Stimulated activated memory B cell treated with anti-CD40 and anti-IgM and Interleukin-4, amounts not matched to agents 10 μg/mL and 1 μg/mL and 100 μg/mL, for 72 hours (primary cell): ENCODE data around the gene SLC66A2.

Experiments used
- ATAC-seq: fragments of 150-1000 bp; cut with Tn5 transposase; 2 replicates; pipeline ENCODE4 v1.10.0; 2021
- H3K27ac Mint-ChIP-seq: one replicate; pipeline ENCODE4 v1.8.0; 2022; ENCODE audit warnings: mild to moderate bottlenecking, mixed read lengths
- H3K27me3 Mint-ChIP-seq: one replicate; pipeline ENCODE4 v1.8.0; 2022; ENCODE audit warnings: mixed read lengths
- H3K36me3 Mint-ChIP-seq: one replicate; pipeline ENCODE4 v1.8.0; 2022; ENCODE audit warnings: mixed read lengths
- H3K4me1 Mint-ChIP-seq: one replicate; pipeline ENCODE4 v1.8.0; 2022; ENCODE audit warnings: mixed read lengths
- H3K4me3 Mint-ChIP-seq: one replicate; pipeline ENCODE4 v1.8.0; 2022; ENCODE audit warnings: mild to moderate bottlenecking, moderate library complexity, mixed read lengths
- H3K9me3 Mint-ChIP-seq: one replicate; pipeline ENCODE4 v1.8.0; 2022; ENCODE audit warnings: mixed read lengths

SLC66A2 gene

DNA sequence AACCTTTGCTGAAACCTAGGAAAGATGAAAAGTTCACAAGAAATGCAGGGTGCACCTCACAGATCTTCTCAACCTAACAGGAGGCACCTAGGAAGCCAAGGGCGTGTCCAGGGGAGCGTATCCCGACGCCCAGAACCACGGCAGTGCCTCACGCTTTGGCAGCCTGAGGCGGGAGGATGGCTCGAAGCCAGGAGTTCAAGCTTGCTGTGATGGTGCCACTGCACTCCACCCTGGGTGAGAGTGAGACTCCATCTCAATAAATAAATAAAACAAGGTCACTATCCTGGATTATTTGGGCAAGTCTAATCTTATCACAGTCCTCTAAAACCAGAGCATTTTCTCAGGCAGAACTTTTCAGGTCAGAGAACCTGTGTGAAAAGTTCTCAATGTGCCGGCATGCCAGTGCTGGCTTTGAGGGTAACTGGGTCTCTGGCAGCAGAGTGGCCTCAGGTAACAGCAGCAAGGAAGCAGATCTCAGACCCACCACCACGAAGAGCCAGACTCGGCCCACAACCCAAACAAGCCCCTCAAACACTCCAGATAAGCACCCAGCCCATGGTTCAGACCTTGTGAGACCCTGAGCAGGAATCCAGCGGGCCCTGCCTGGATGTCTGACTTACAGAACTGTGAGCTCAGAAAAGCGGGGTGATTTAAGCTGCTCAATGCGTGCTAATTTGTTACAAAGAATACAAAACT lies 24.7 kb upstream of the SLC66A2 start:
- peaks cover 53% of the 10 kb centered on the region for H3K36me3 Mint-ChIP-seq
- H3K4me1 Mint-ChIP-seq = peaks cover 15% of the 10 kb centered on the region
- H3K27me3 Mint-ChIP-seq = no peaks in the 10 kb centered on the region
- H3K27ac Mint-ChIP-seq = peak overlapping the region; percentile 29
- no peak for ATAC-seq
- no peaks in the 10 kb centered on the region for H3K9me3 Mint-ChIP-seq
- H3K4me3 Mint-ChIP-seq = no peak overlapping the region

DNA sequence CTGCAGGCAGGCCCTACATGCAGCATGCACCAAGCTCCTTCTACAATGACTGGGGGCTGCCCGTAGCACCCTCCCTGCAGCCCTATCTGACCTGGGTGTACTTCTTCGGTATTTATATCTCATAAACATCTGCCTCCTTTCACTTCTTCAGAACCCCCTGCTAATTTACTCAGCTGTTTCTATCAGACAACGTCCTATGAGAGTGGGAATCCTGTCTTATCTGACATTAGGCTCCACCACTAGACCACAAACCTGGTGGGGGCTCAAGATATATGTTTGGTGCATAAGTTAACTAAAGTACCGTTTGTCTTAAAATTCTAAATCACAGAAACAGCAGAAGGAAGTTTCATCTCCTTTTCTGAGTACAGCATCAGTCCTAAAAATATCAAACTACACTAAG lies 23.6 kb upstream of the SLC66A2 start:
- no peaks in the 10 kb centered on the region for H3K9me3 Mint-ChIP-seq
- peak overlapping the region; percentile 29 for H3K27ac Mint-ChIP-seq
- no peaks in the 10 kb centered on the region for H3K27me3 Mint-ChIP-seq
- ATAC-seq = no peak
- H3K4me3 Mint-ChIP-seq = no peak overlapping the region
- peaks cover 15% of the 10 kb centered on the region for H3K4me1 Mint-ChIP-seq
- peaks cover 58% of the 10 kb centered on the region for H3K36me3 Mint-ChIP-seq

DNA sequence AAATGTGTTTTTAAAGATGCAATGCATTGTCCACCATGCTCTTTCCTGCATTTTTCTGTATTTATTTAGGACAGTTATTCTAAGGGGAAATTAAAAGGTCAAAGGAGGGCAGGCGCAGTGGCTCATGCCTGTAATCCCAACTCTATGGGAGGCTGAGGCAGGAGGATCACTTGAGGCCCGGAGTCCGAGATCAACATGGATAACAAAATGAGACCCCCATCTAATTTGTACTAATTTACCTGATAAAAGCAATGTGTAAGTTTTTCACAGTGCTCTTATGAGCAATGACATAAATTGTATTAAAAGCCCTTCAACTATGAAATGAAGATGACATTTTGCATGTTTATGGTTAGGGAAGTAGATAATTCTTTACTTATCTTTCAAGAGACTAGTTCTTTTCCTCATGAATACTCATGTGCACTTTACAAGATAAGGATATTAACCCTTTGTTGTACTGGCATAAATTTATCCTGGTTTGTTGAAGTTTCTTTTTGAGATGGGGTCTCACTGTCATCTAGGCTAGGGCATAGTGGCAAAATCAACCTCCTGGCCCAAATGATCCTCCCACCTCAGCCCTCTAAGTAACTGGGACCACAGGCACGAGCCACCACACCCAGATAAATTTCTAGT lies 22.7 kb upstream of the SLC66A2 start:
- Mint-ChIP-seq H3K4me3 (no peak overlapping the region), H3K4me1 (peaks cover 6% of the 10 kb centered on the region), H3K27me3 (no peaks in the 10 kb centered on the region), H3K36me3 (peaks cover 57% of the 10 kb centered on the region), H3K9me3 (no peaks in the 10 kb centered on the region), H3K27ac (no peak overlapping the region)
- no peak for ATAC-seq

DNA sequence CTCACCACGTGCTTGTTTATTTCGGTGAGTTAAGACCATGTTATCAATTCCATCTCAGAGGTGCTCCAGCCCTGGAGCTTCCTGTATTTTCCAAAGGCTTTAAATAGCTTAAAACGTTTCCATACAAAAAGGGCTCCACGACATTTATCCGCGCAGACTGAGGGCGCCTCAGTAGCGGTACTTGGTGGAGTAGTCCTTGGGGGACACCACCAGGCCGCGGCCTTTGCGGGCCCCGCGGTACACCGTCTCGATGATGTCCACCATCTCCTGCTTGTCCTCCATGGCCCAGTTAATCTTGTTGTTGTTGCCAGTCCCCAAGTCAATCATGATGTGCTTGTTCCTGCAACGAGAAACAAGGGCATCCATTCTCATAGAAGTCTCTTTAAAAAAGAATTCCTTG lies 22.1 kb upstream of the SLC66A2 start:
- Mint-ChIP-seq H3K4me3 (no peak overlapping the region), H3K9me3 (no peaks in the 10 kb centered on the region), H3K36me3 (peaks cover 57% of the 10 kb centered on the region), H3K27ac (no peak overlapping the region), H3K4me1 (peaks cover 6% of the 10 kb centered on the region), H3K27me3 (no peaks in the 10 kb centered on the region)
- ATAC-seq = no peak

DNA sequence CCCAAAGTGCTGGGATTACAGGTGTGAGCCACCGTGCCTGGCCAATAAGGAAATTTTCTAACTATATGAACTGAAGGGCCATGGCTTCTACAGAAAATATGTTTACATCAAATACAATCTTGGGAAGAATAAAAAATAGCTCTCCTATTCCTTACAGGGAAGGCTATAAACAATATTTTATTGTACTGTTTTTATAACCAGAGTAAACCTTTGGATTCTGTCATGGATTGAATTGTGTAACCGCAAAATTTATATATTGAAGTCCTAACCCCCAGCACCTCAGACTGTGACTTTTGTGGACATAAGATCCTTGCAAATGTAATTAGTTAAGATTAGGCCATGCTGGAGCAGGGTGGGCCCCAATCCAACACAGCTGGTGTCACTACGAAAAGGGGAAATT lies 21.3 kb upstream of the SLC66A2 start:
- ATAC-seq = no peak
- Mint-ChIP-seq H3K36me3 (peaks cover 57% of the 10 kb centered on the region), H3K4me1 (peaks cover 6% of the 10 kb centered on the region), H3K9me3 (no peaks in the 10 kb centered on the region), H3K4me3 (no peak overlapping the region), H3K27me3 (no peaks in the 10 kb centered on the region), H3K27ac (no peak overlapping the region)

DNA sequence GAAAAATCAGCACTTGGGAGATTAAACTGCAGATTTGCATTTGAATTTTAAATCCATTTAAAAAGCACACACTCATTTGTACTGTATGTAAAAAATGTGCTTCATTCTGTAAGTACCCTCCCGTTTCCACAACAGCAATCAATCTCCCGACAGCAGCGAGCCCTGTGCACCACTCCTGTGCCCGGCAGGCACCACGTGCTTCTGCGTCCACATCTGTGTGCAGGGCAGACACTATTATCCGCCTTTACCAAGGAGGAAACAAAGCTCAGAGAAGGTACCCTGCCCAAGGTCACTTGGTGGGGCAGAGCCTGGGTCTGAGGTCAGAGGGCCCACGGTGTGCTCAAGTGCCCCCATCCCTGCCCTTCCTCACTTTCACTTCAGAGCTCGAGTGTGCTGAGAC lies 20.5 kb upstream of the SLC66A2 start:
- peaks cover 6% of the 10 kb centered on the region for H3K4me1 Mint-ChIP-seq
- no peaks in the 10 kb centered on the region for H3K9me3 Mint-ChIP-seq
- ATAC-seq = no peak
- H3K36me3 Mint-ChIP-seq = peaks cover 57% of the 10 kb centered on the region
- no peak overlapping the region for H3K4me3 Mint-ChIP-seq
- H3K27me3 Mint-ChIP-seq = no peaks in the 10 kb centered on the region
- H3K27ac Mint-ChIP-seq = no peak overlapping the region

DNA sequence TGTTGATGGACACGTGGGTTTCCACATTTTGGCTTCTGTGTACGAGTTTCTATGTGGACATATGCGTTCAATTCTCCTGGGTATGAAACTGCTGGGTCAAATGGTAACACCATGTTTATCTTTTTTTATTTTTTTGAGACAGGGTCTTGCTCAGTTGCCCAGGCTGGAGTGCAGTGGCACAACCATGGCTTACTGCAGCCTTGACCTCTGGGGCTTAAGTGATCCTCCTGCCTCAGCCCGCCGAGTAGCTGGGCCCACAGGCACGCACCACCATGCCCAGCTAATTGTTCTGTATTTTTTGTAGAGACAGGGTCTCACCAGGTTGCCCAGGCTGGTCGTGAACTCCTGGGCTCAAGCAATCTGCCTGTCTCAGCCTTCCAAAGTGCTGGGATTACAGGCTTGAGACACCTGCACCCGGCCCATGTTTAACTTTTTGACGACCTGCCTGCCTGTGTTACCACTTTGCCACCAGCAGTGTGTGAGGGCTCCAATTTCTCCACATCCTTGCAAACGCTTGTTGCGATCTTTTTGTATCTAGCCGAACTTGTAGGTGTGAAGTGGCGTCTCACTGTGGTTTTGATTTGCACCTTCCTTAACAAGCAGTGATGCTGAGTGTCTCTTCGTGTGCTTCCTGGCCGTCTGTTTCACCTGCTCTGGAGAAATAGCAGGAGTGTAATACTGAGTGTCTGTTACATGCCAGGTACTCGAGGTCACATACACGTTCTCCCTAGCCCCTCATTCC lies 19.9 kb upstream of the SLC66A2 start:
- ATAC-seq = no peak

DNA sequence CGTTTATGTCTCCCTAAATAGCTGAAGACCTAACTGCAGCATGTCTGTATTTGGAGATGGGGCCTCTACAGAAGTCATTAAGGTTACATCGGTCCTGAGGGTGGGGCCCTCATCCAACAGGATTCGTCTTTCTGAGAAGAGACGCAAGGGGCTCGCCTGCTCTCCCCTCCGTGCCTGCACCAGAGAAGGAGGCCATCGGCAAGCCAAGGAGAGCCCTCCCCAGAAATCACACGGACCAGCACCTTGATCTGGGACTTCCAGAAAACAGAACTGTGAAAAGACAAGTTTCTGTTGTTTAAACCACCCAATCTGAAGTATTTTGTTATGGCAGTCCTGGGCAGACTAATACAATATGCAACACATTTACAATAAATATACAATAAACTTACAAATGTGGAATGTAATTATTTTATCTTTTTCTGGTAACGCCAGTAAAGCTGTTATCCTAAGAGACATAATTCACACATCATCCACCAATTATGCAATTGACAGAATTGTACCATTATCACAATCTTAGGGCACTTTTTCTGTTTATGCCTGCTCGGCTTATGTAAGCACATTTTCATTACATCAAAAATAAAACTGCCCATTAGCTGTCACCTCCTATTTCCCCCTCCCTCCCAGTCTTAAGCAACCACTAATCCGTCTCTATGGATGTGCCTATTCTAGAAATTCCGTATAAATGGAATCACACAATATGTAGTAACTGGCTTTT lies 19.1 kb upstream of the SLC66A2 start:
- H3K4me3 Mint-ChIP-seq = no peak overlapping the region
- no peaks in the 10 kb centered on the region for H3K9me3 Mint-ChIP-seq
- peaks cover 55% of the 10 kb centered on the region for H3K36me3 Mint-ChIP-seq
- no peaks in the 10 kb centered on the region for H3K27me3 Mint-ChIP-seq
- peaks cover 7% of the 10 kb centered on the region for H3K4me1 Mint-ChIP-seq
- ATAC-seq = no peak
- H3K27ac Mint-ChIP-seq = no peak overlapping the region

More for the DNA sequence above, 19.9 kb upstream of the SLC66A2 start:
- peaks cover 6% of the 10 kb centered on the region for H3K4me1 Mint-ChIP-seq
- H3K27ac Mint-ChIP-seq = no peak overlapping the region
- no peak overlapping the region for H3K4me3 Mint-ChIP-seq
- no peaks in the 10 kb centered on the region for H3K9me3 Mint-ChIP-seq
- H3K36me3 Mint-ChIP-seq = peaks cover 57% of the 10 kb centered on the region
- H3K27me3 Mint-ChIP-seq = no peaks in the 10 kb centered on the region

DNA sequence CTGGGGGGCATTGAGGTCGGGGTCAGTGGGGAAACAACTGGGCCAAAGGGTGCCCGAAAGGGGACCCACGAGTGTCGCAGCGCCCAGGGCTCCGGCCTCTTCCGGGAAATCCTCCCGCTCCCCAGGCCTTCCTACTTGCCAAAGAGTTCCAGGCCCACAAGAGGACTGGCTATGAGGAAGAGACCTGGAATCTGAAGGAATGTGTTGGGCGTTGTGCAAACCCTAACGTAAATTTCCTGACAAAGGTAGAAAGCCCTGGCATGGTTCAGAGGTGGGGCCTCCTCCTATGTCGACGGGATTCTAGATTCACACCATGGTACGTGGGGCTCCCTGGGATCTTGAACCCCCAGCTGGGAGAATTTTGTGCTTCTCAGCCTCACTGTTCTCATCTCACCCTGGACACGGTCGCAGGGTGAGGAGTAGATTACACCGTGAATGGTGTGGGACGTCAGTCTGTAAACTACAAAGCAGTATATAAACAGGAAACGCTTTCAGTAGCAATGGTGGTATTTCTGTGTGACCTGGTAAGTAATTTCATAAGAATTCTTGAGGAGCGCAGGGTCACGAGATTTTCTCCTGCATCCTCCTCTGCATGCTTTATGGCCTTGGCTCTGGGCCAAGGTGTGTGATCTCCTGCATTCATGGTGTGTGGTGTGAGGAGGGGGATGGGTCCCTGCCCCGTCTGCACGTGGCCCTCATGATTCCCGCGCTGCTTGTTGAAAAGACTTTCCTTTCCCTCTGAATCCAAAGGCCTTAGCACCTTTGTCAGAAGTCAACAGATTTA lies 13.9 kb upstream of the SLC66A2 start:
- Mint-ChIP-seq H3K27ac (peak overlapping the region; percentile 2), H3K9me3 (no peaks in the 10 kb centered on the region), H3K4me3 (peak overlapping the region; percentile 66), H3K27me3 (peaks cover 8% of the 10 kb centered on the region), H3K36me3 (peaks cover 11% of the 10 kb centered on the region), H3K4me1 (peaks cover 44% of the 10 kb centered on the region)
- no peak for ATAC-seq

DNA sequence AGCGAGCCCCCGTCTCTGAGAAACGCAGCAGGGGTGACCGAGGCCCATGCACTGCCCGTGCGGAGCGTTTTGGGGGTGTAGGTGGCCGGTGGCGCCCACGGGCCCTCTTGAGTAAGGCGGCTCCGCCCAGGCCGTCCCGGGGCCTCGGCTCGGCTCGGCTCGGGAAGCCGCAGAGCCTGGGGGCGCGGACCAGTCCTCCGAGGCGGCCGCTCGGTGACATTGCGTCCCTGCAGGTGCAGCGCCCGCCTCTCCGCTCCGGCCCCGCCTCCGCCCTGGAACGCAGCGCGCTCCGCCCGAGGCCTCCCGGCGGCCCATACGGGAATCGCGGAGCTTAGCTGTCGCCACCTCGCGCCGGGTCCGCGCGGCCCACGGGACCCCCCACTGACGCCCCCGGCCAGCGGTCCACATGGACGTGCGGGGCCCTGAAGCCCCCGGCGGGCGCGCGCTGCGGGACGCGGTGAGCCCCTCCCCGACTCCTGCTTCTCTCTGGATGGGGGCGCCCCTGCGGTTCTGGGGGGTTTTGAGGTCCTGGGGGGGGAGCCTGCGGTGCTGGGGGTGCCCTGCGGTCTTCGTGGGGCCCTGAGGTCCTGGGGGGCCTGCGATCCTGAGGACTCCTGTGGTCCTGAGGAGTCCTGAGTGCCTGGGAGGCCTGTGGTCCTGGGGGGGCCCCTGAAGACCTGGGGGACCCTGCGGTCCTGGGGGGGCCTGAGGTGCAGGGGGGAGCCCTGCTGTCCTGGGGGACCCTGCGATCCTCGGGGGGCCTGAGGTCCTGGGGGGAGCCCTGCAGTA lies 13.1 kb upstream of the SLC66A2 start, which contains the start of gene HSBP1L1:
TSS of gene HSBP1L1 (plus strand) at position 314 of the 789 bp plus-strand sequence. CDS start at position 407, 93 bp downstream.
- Mint-ChIP-seq H3K4me1 (peaks cover 47% of the 10 kb centered on the region), H3K4me3 (peak within 1 kb of the TSS; percentile 72), H3K36me3 (peaks cover 7% of the 10 kb centered on the region), H3K9me3 (no peaks in the 10 kb centered on the region), H3K27me3 (peaks cover 8% of the 10 kb centered on the region), H3K27ac (peak within 1 kb of the TSS; percentile 78)
- ATAC-seq = peak; percentile 71

DNA sequence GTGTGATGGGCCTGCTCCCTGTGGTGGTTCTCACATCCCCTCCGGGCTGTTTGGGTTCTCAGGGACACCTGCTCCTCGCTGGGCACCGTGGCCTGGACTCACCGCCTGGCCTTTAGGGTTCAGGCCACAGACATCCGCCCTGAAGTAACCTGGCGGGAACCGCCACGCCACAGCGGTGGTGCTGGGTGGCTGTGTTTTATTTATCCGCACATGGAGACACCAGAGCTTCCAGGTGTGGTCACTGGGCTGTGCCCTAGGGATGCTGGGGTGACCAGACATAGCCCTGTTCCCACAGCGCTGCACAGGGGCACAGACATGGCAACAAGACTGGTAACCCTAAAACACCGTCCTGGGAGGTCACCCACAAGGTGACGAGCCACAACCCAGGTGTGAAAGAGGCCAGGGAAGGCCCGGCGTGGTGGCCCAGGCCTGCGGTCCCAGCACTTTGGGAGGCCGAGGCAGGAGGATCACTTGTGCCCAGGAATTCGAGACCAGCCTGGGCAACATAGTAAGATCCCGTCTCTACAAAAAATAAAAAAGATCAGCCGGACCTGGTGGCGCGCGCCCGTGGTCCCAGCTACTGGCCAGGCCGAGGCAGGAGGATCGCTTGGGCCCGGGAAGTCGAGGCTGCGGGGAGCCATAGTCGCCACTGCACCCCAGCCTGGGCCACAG lies 12.3 kb upstream of the SLC66A2 start:
- no peaks in the 10 kb centered on the region for H3K9me3 Mint-ChIP-seq
- peak overlapping the region; percentile 78 for H3K27ac Mint-ChIP-seq
- ATAC-seq = no peak

DNA sequence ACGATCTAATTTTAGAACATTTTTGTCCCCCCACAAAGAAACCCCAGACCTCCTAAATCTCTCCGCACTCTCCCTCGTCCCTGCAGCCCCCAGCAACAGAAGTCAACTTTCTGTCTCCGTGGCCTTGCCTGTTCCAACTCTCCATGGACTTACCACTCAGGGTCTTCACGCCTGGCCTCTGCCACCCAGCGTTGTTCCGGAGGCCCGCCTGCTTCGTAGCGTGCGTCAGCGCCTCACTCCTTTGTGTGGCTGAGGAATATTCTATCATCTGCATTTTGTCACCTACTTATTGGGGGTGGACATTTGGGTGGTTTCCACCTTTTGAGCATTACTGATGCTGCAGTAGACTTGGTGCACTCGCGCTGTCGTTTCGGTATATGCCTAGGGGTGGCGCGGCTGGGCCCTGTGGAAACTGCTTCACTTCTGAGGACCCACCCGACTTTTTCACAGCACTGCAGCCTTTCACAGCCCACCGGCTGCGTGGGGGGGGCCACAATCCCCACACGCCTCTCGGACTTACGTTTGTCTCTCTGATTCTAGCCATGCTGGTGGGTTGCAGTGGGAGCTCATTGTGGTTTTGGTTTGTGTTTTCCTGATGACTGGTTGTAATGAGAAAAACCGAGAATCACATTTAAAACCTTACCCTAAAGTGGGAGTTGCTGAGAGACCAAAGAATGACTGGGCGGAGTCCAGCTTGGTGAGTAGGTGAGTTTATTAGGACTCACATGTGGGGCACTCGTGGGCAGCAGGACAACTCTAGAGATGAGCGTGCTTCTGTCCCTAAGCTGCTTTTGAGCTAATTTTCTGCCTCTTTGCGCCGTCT lies 11.6 kb upstream of the SLC66A2 start:
- H3K36me3 Mint-ChIP-seq = peaks cover 5% of the 10 kb centered on the region
- peaks cover 8% of the 10 kb centered on the region for H3K27me3 Mint-ChIP-seq
- H3K4me3 Mint-ChIP-seq = peak overlapping the region; percentile 65
- peak overlapping the region; percentile 78 for H3K27ac Mint-ChIP-seq
- peak; percentile 88 for ATAC-seq
- no peaks in the 10 kb centered on the region for H3K9me3 Mint-ChIP-seq
- peaks cover 47% of the 10 kb centered on the region for H3K4me1 Mint-ChIP-seq

More for the DNA sequence above, 12.3 kb upstream of the SLC66A2 start:
- peaks cover 5% of the 10 kb centered on the region for H3K36me3 Mint-ChIP-seq
- H3K4me1 Mint-ChIP-seq = peaks cover 47% of the 10 kb centered on the region
- H3K4me3 Mint-ChIP-seq = peak overlapping the region; percentile 65
- peaks cover 8% of the 10 kb centered on the region for H3K27me3 Mint-ChIP-seq

DNA sequence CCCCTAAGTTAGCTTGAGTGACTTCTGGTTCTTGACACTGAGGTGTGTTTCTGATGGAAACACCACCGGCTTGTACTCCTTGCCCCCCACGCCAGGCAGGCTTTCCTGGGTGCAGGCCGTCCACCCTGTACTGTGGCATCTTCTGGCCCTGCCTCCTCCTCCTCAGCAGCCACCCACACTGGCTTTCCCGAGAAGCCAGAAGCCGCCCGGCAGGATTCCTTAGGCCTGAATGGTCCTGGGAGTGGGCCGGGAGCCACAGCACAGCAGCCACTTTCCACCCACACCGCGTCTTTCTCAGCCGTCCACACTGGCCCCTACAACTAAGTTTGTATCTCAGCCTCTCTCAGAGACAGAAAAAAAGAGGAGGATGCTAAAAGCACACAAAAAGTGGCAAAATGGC lies 10.9 kb upstream of the SLC66A2 start:
- H3K36me3 Mint-ChIP-seq = peaks cover 5% of the 10 kb centered on the region
- H3K27me3 Mint-ChIP-seq = peaks cover 8% of the 10 kb centered on the region
- H3K9me3 Mint-ChIP-seq = no peaks in the 10 kb centered on the region
- H3K4me3 Mint-ChIP-seq = no peak overlapping the region
- H3K4me1 Mint-ChIP-seq = peaks cover 47% of the 10 kb centered on the region
- ATAC-seq = no peak
- H3K27ac Mint-ChIP-seq = peak overlapping the region; percentile 78
